ENCODE results near the gene RPL35A. TPM values are rescaled to one million over a fixed set of nuclear protein-coding genes. Genes with fewer than 3 reads are reported as not detected.

The RPL35A gene
- total RNA-seq, 1 experiment from 2014 or later = 1,563 TPM

- no peak overlapping the region for H2BK15ac ChIP-seq (ENCODE audit: low read depth, low read length)
- H3K14ac ChIP-seq (ENCODE audit: insufficient read depth, low read length) = no peak overlapping the region
- DNase-seq = no peak
- H3K23me2 ChIP-seq (ENCODE audit: insufficient read length, low read depth, low read length, poor library complexity, severe bottlenecking) = peaks cover 7% of the 10 kb centered on the region
- H3K27me3 Mint-ChIP-seq (ENCODE audit: low read depth) = peaks cover 13% of the 10 kb centered on the region
- no peak overlapping the region for H2BK20ac ChIP-seq (ENCODE audit: low read depth, low read length, poor library complexity, severe bottlenecking)
- H3K4me2 ChIP-seq (ENCODE audit: insufficient read depth, insufficient read length, low read length) = peak overlapping the region; percentile 95
- no peaks in the 10 kb centered on the region for H4K20me1 ChIP-seq (ENCODE audit: control insufficient read depth, insufficient read depth, insufficient read length)
- H3K9me3 Mint-ChIP-seq = no peaks in the 10 kb centered on the region
- H4K5ac ChIP-seq (ENCODE audit: insufficient read length, low read depth, low read length) = no peak overlapping the region
- H2AFZ ChIP-seq (ENCODE audit: low read length) = no peak overlapping the region
- no peak overlapping the region for H3K23ac ChIP-seq (ENCODE audit: insufficient read length, low read depth, low read length)
- H3K56ac ChIP-seq (ENCODE audit: insufficient read length, low read depth, low read length) = no peak overlapping the region
- peak overlapping the region in 1 of 3 experiments; percentile 96; a peak in 3 of 7 replicates for H3K27ac Mint-ChIP-seq
- no peak overlapping the region for H2AK5ac ChIP-seq (ENCODE audit: insufficient read length, low read length)
- peak overlapping the region; percentile 84 to 91 for H3K4me3 Mint-ChIP-seq
- H3K27me3 ChIP-seq (ENCODE audit: insufficient read depth, low read length) = no peaks in the 10 kb centered on the region
- H2BK5ac ChIP-seq (ENCODE audit: insufficient read length, low read length) = no peak overlapping the region
- H3K9ac ChIP-seq (ENCODE audit: extremely low read depth, insufficient read length, low read length) = no peak overlapping the region
- no peak overlapping the region for H3K18ac ChIP-seq (ENCODE audit: insufficient read length, low read depth, low read length)
- H3K36me3 Mint-ChIP-seq (ENCODE audit: insufficient read depth in 1 of 3, low read depth in 3 of 3) = peaks cover 5 to 25% (median 22%) of the 10 kb centered on the region in 3 experiments; a peak in 6 of 7 replicates
- no peaks in the 10 kb centered on the region for H3K79me2 ChIP-seq (ENCODE audit: insufficient read depth, low read length)
- H3K9me3 ChIP-seq (ENCODE audit: control insufficient read depth, low read depth, low read length) = no peaks in the 10 kb centered on the region
- H3K4ac ChIP-seq (ENCODE audit: low read depth, low read length) = no peak overlapping the region
- H4K91ac ChIP-seq (ENCODE audit: insufficient read length, low read depth, low read length) = no peak overlapping the region
- H2BK120ac ChIP-seq (ENCODE audit: low read depth, low read length, poor library complexity, severe bottlenecking) = no peak overlapping the region
- H3T11ph ChIP-seq (ENCODE audit: low read length) = no peak overlapping the region
- no peak overlapping the region for H2BK12ac ChIP-seq (ENCODE audit: insufficient read length, low read depth, low read length)
- peaks cover 18 to 27% of the 10 kb centered on the region in 2 experiments for H3K4me1 Mint-ChIP-seq
- no peak overlapping the region for H4K8ac ChIP-seq (replicated peaks; ENCODE audit: insufficient read length, low read depth, low read length)
- peaks cover 2% of the 10 kb centered on the region; the same call in 1 of the 2 replicates for H3K4me1 ChIP-seq (ENCODE audit: insufficient read depth, low read length)
- H3K79me1 ChIP-seq (ENCODE audit: insufficient read depth, low read depth, low read length, poor library complexity, severe bottlenecking) = no peaks in the 10 kb centered on the region
- H3K27ac ChIP-seq (ENCODE audit: insufficient read length, low read depth, low read length) = no peak overlapping the region
- WGBS (ENCODE audit: extremely low coverage, insufficient read length, low lambda C conversion rate) = no CpG with 5 or more reads among the region's 6 CpGs
- TF ChIP-seq, protein P1, sequence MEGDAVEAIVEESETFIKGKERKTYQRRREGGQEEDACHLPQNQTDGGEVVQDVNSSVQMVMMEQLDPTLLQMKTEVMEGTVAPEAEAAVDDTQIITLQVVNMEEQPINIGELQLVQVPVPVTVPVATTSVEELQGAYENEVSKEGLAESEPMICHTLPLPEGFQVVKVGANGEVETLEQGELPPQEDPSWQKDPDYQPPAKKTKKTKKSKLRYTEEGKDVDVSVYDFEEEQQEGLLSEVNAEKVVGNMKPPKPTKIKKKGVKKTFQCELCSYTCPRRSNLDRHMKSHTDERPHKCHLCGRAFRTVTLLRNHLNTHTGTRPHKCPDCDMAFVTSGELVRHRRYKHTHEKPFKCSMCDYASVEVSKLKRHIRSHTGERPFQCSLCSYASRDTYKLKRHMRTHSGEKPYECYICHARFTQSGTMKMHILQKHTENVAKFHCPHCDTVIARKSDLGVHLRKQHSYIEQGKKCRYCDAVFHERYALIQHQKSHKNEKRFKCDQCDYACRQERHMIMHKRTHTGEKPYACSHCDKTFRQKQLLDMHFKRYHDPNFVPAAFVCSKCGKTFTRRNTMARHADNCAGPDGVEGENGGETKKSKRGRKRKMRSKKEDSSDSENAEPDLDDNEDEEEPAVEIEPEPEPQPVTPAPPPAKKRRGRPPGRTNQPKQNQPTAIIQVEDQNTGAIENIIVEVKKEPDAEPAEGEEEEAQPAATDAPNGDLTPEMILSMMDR (conservative IDR thresholded peaks at IDR 0.05) = no peak
Measured at GRCh38 chr3:197959500-197959890, 9.5 kb downstream of the RPL35A start.
